Testis (tissue), 3 donors: Measurements from ENCODE around the gene OSCP1. TPM values are rescaled to one million over a fixed set of nuclear protein-coding genes. Genes with fewer than 3 reads are reported as not detected.

Experiments
- DNase-seq: peaks from one replicate; pipeline ENCODE4 v3.0.0-alpha.2; 2019
- H3K27ac ChIP-seq, 2 donors: fragments of 200-600 bp; sonication (generic); one replicate each; pipeline ENCODE4 v1.5.1; 2019
- H3K27me3 ChIP-seq: fragments of 200-600 bp; sonication (generic); one replicate; pipeline ENCODE4 v1.5.1; 2019
- H3K36me3 ChIP-seq: fragments of 200-600 bp; sonication (generic); one replicate; pipeline ENCODE4 v1.5.1; 2017; ENCODE audit warnings: low read depth; ENCODE audit errors: missing control alignments
- H3K4me1 ChIP-seq: fragments of 200-600 bp; sonication (generic); one replicate; pipeline ENCODE4 v1.5.1; 2019
- H3K4me3 ChIP-seq, 2 donors: fragments of 200-600 bp; sonication (generic); one replicate each; pipeline ENCODE4 v1.5.1; 2017 to 2019
- H3K9me3 ChIP-seq: fragments of 200-600 bp; sonication (generic); one replicate; pipeline ENCODE4 v1.5.1; 2017
- CTCF ChIP-seq, 3 experiments: fragments of 450-650 bp in 2 of 3; fragments of 200-600 bp in 1 of 3; sonication (generic) in 1 of 3; IDR thresholded peaks; one replicate each; pipeline ENCODE4 v1.5.1; 2016 to 2019; ENCODE audit warnings: antibody characterized with exemption in 3 of 3, mild to moderate bottlenecking in 2 of 3, moderate library complexity in 1 of 3
- POLR2A ChIP-seq: fragments of 450-650 bp; IDR thresholded peaks from one replicate; pipeline ENCODE4 v1.6.1; 2017; ENCODE audit warnings: antibody characterized with exemption, mild to moderate bottlenecking, moderate library complexity
- WGBS, 2 donors: methylation state at CpG; one replicate each; pipeline ENCODE4 v1.1.5; 2018; 5-methylcytosine and 5-hydroxymethylcytosine counted together
- intact Hi-C: fragments of 100-400 bp; cut with DNase I; formaldehyde crosslinking; loops from one replicate; pipeline ENCODE4 v1.15.1; 2023; ENCODE audit warnings: low total_unique reads
- polyA plus RNA-seq: library from polyadenylated mRNA; stranded (reverse); fragments of 350-450 nt; fragmentation: Illumina TruSeq; extraction: RNeasy Lipid Tissue Mini Kit (QIAGEN cat#74804); gene quantifications from one replicate; pipeline ENCODE4 v1.2.3, GENCODE V29; 2014; ENCODE audit warnings: low read depth, low replicate concordance; ENCODE audit not compliant: insufficient read depth
- total RNA-seq, 2 donors: library from RNA; depleted of rRNA; stranded (reverse); fragments of >200 nt; gene quantifications; one replicate each; pipeline ENCODE4 v1.2.3, GENCODE V29; 2016

The OSCP1 gene
- total and polyA plus RNA-seq, 3 donors from 2014 or later, result 50.7 to 199 (median 72.1) TPM

GRCh38 chr1:36446746-36447145 lies 3.5 kb downstream of the OSCP1 start:
- no peak overlapping the region for H3K27ac ChIP-seq

GRCh38 chr1:36446271-36446670 lies 4.0 kb downstream of the OSCP1 start:
- Histone ChIP-seq H3K27me3 (no peaks in the 10 kb centered on the region), H3K36me3 (no peaks in the 10 kb centered on the region), H3K4me3 (no peak overlapping the region), H3K9me3 (no peaks in the 10 kb centered on the region), H3K4me1 (no peaks in the 10 kb centered on the region), H3K27ac (no peak overlapping the region)
- no peak for TF ChIP-seq POLR2A
- no peak for TF ChIP-seq CTCF (IDR thresholded peaks at IDR 0.05)
- intact Hi-C loops, result no loop called here
- 70 to 74% methylated on average over 8 of the region's 8 CpGs for WGBS, 2 donors
- DNase-seq, result no peak

More at GRCh38 chr1:36446746-36447145, 3.5 kb downstream of the OSCP1 start:
- DNase-seq, result no peak
- TF ChIP-seq POLR2A (no peak), CTCF (IDR thresholded peaks at IDR 0.05) (no peak)
- Histone ChIP-seq H3K4me3 (no peak overlapping the region), H3K27me3 (no peaks in the 10 kb centered on the region), H3K9me3 (no peaks in the 10 kb centered on the region), H3K36me3 (no peaks in the 10 kb centered on the region), H3K4me1 (no peaks in the 10 kb centered on the region)
- 50 to 54% methylated on average over 5 of the region's 5 CpGs for WGBS, 2 donors
- intact Hi-C loops, result no loop called here

- H3K4me1 ChIP-seq, result no peaks in the 10 kb centered on the region
- no peak for TF ChIP-seq CTCF (IDR thresholded peaks at IDR 0.05)
- TF ChIP-seq POLR2A, result no peak
- 83 to 100% methylated on average over 2 of the region's 2 CpGs for WGBS, 2 donors
- no peak overlapping the region for H3K27ac ChIP-seq
- no peaks in the 10 kb centered on the region for H3K36me3 ChIP-seq
- H3K27me3 ChIP-seq, result no peaks in the 10 kb centered on the region
- H3K9me3 ChIP-seq, result no peaks in the 10 kb centered on the region
- no peak for DNase-seq
- no peak overlapping the region for H3K4me3 ChIP-seq
- intact Hi-C loops, result no loop called here
Observed at GRCh38 chr1:36443297-36443696, 7.0 kb downstream of the OSCP1 start.

- H3K4me1 ChIP-seq, result no peaks in the 10 kb centered on the region
- 66 to 69% methylated on average over 3 of the region's 3 CpGs for WGBS, 2 donors
Observed at GRCh38 chr1:36442337-36442736, 7.9 kb downstream of the OSCP1 start.

More at GRCh38 chr1:36442337-36442736, 7.9 kb downstream of the OSCP1 start:
- no peak overlapping the region for H3K4me3 ChIP-seq
- no peaks in the 10 kb centered on the region for H3K36me3 ChIP-seq
- no peaks in the 10 kb centered on the region for H3K27me3 ChIP-seq
- no peak for DNase-seq
- no peaks in the 10 kb centered on the region for H3K9me3 ChIP-seq
- intact Hi-C loops, result no loop called here
- no peak for TF ChIP-seq POLR2A
- TF ChIP-seq CTCF (IDR thresholded peaks at IDR 0.05), result no peak
- H3K27ac ChIP-seq, result no peak overlapping the region
